ENCODE measurements around the gene PEPD.

GRCh38 chr19:33554821-33555220, 33.2 kb upstream of the PEPD start:
- TF ChIP-seq EZH2phosphoT487 (IDR thresholded peaks at IDR 0.05; ENCODE audit: low read length) (no peak), CTCF (IDR thresholded peaks at IDR 0.05; ENCODE audit: low read length) (no peak), EZH2 (optimal IDR thresholded peaks at IDR 0.05; ENCODE audit: low read depth, low read length) (no peak)
